GM12801 (cell line): ENCODE results near the gene PRPF38A.

ENCODE experiments used
- CTCF ChIP-seq: IDR thresholded peaks from one replicate; pipeline ENCODE4 v1.5.1; 2011; ENCODE audit warnings: control low read depth; ENCODE audit not compliant: insufficient read length; ENCODE audit errors: extremely low read depth

PRPF38A gene

DNA sequence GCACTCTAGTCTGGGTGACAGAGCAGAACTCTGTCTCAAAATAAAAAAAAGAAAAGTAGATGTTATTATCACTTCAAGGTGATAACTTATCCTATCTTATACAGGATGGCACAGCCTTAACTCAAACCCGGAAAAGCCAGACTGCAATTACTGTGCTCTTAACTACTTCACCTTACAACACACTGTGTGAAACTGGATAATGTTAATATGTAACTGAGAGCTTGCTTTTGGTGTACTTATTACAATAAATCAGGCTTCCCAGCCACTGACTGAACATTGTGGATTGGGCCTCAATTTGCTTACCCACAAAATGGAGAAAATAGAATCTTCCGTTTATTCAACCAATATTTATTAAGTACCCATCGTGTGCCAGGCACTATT is 1.6 kb upstream of the PRPF38A start:
- TF ChIP-seq CTCF: no peak

- TF ChIP-seq CTCF: no peak
These were observed 761 bp upstream of the PRPF38A start for GRCh38 chr1:52403566-52404115.

DNA sequence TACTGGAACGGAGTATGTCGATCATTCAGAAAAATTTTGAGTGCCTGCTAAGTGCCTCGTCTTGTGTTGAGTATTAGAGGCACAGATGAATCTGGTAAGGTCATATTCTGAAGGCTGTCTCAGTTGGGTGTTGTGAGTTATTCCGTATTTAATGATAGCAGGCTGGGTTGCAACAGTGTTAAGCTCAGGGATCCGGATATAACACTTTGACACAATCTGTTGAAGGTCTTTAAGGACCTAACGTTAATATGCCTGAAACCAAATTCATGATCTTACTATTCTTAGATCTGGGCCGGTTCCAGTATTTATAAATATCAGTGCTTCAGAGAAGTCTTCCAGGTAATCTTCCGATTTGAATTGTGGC is 555 bp downstream of the PRPF38A start:
- TF ChIP-seq CTCF: no peak

DNA sequence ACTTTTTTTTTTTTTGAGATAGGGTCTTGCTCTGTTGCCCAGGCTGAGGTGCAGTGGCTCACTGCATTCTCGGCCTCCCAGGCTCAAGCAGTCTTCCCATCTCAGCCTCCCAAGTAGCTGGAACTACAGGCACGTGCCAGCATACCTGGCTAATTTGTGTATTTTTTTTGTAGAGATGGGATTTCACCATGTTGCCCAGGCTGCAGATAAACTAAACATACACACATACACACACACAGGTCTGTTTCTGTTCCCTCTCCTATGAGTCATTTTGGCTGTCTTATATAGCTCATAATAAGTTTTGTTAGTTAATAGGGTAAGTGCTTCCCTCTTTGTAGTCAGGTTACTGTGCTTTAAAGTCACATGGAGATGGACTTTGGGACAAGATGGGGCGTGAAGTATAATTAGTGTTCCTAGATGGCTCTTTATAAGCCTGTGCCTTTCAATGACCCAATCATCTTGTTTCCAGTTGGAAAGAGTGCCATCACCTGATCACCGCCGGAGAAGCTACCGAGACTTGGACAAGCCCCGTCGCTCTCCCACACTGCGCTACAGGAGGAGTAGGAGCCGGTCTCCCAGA is 9.1 kb downstream of the PRPF38A start:
- no peak for TF ChIP-seq CTCF

GRCh38 chr1:52414942-52415341 is 10.5 kb downstream of the PRPF38A start:
- no peak for TF ChIP-seq CTCF

- no peak for TF ChIP-seq CTCF
These were observed 12.4 kb downstream of the PRPF38A start for GRCh38 chr1:52416811-52417210.

GRCh38 chr1:52420713-52421112 is 16.3 kb downstream of the PRPF38A start:
- TF ChIP-seq CTCF: no peak
